HEK293 (cell line): Measurements from ENCODE around the gene SULT1A3.

Experiments
- CTCF ChIA-PET: fragments of 350-600 bp; formaldehyde crosslinking; extraction: SDS; loops from one replicate; lab custom pipeline; 2021; ENCODE audit warnings: antibody characterized with exemption; lab: Yijun Ruan, JAX
- POLR2A ChIA-PET: fragments of 300-600 bp; formaldehyde crosslinking; extraction: SDS; loops from one replicate; lab custom pipeline; 2020; ENCODE audit warnings: antibody characterized with exemption, inconsistent platforms; lab: Yijun Ruan, JAX
- H3K27ac ChIP-seq: fragments of 200-500 bp; sonication (Bioruptor generic); 2 replicates; pipeline ENCODE4 v1.5.1; 2014; ENCODE audit warnings: low read depth, low read length, control low read depth, inconsistent platforms; ENCODE audit errors: extremely low read depth
- H3K36me3 ChIP-seq, 2 experiments: fragments of 200-500 bp in 1 of 2; sonication (Bioruptor generic) in 1 of 2; 1 replicate in 1 of 2; 2 replicates in 1 of 2; pipeline ENCODE4 v1.5.1; 2014 to 2017; ENCODE audit warnings: inconsistent platforms in 2 of 2, low read length in 2 of 2; ENCODE audit not compliant: control insufficient read depth in 2 of 2, insufficient read depth in 1 of 2
- H3K4me1 ChIP-seq: fragments of 200-500 bp; sonication (Bioruptor generic); 2 replicates; pipeline ENCODE4 v1.5.1; 2014; ENCODE audit warnings: mild to moderate bottlenecking, low read length, inconsistent platforms; ENCODE audit not compliant: control insufficient read depth, insufficient read depth
- H3K4me3 ChIP-seq: 2 replicates; pipeline ENCODE4 v1.5.1; 2011; ENCODE audit warnings: low read depth, mild to moderate bottlenecking, control low read depth, low read length, moderate library complexity
- H3K9me3 ChIP-seq: fragments of 200-500 bp; sonication (Bioruptor generic); 2 replicates; pipeline ENCODE4 v1.5.1; 2014; ENCODE audit warnings: low read depth, low read length, inconsistent platforms; ENCODE audit not compliant: control insufficient read depth, insufficient read depth
- ATF2 ChIP-seq: fragments of 450-650 bp; formaldehyde crosslinking; IDR thresholded peaks from 2 replicates; pipeline ENCODE4 v1.5.1; 2016; ENCODE audit warnings: missing biosample characterization, missing genetic modification characterization, low read depth
- BCL11A ChIP-seq: fragments of 450-650 bp; formaldehyde crosslinking; IDR thresholded peaks from 2 replicates; pipeline ENCODE4 v1.5.1; 2016; ENCODE audit warnings: low read depth, missing biosample characterization, missing genetic modification characterization
- BCL11B ChIP-seq: fragments of 450-650 bp; formaldehyde crosslinking; IDR thresholded peaks from 2 replicates; pipeline ENCODE4 v1.5.1; 2016; ENCODE audit warnings: low read depth, missing biosample characterization, missing genetic modification characterization
- KLF9 ChIP-seq: fragments of 450-650 bp; formaldehyde crosslinking; IDR thresholded peaks from 2 replicates; pipeline ENCODE4 v1.5.1; 2016; ENCODE audit warnings: missing biosample characterization, missing genetic modification characterization, low read depth
- PRDM1 ChIP-seq: fragments of 450-650 bp; formaldehyde crosslinking; IDR thresholded peaks from 2 replicates; pipeline ENCODE4; 2016; ENCODE audit warnings: missing biosample characterization, missing genetic modification characterization
- SALL2 ChIP-seq: fragments of 450-650 bp; formaldehyde crosslinking; IDR thresholded peaks from 2 replicates; pipeline ENCODE4 v1.5.0; 2017; ENCODE audit warnings: missing biosample characterization, mild to moderate bottlenecking, missing genetic modification characterization, borderline replicate concordance
- SCRT1 ChIP-seq: fragments of 450-650 bp; formaldehyde crosslinking; IDR thresholded peaks from 2 replicates; pipeline ENCODE4 v1.5.1; 2016; ENCODE audit warnings: missing biosample characterization, missing genetic modification characterization, borderline replicate concordance
- ZFP69B ChIP-seq: fragments of 450-650 bp; formaldehyde crosslinking; IDR thresholded peaks from 2 replicates; pipeline ENCODE4 v1.5.1; 2016; ENCODE audit warnings: missing biosample characterization, missing genetic modification characterization
- ZNF169 ChIP-seq: fragments of 450-650 bp; formaldehyde crosslinking; IDR thresholded peaks from 2 replicates; pipeline ENCODE4 v1.5.1; 2016; ENCODE audit warnings: missing biosample characterization, missing genetic modification characterization
- ZNF19 ChIP-seq: fragments of 450-650 bp; formaldehyde crosslinking; IDR thresholded peaks from 2 replicates; pipeline ENCODE4; 2016; ENCODE audit warnings: missing biosample characterization, missing genetic modification characterization, low read depth
- ZNF26 ChIP-seq: fragments of 450-650 bp; formaldehyde crosslinking; IDR thresholded peaks from 2 replicates; pipeline ENCODE4 v1.5.1; 2016; ENCODE audit warnings: missing biosample characterization, missing genetic modification characterization
- ZNF292 ChIP-seq: fragments of 450-650 bp; formaldehyde crosslinking; IDR thresholded peaks from 2 replicates; pipeline ENCODE4 v1.5.1; 2016; ENCODE audit warnings: low read depth, missing biosample characterization, missing genetic modification characterization, borderline replicate concordance
- ZNF366 ChIP-seq: fragments of 450-650 bp; formaldehyde crosslinking; conservative IDR thresholded peaks from 2 replicates; pipeline ENCODE4 v1.5.1; 2016; ENCODE audit warnings: missing biosample characterization, missing genetic modification characterization
- ZNF48 ChIP-seq: fragments of 450-650 bp; formaldehyde crosslinking; IDR thresholded peaks from 2 replicates; pipeline ENCODE4 v1.5.1; 2016; ENCODE audit warnings: missing biosample characterization, missing genetic modification characterization
- ZNF548 ChIP-seq: fragments of 450-650 bp; formaldehyde crosslinking; IDR thresholded peaks from 2 replicates; pipeline ENCODE4 v1.5.1; 2016; ENCODE audit warnings: missing biosample characterization, missing genetic modification characterization
- ZNF549 ChIP-seq: fragments of 450-650 bp; IDR thresholded peaks from 2 replicates; pipeline ENCODE4 v1.5.1; 2018; ENCODE audit warnings: missing biosample characterization, missing genetic modification characterization, mild to moderate bottlenecking, inconsistent platforms, moderate library complexity
- ZNF623 ChIP-seq: fragments of 450-650 bp; formaldehyde crosslinking; IDR thresholded peaks from 2 replicates; pipeline ENCODE4 v1.5.1; 2016; ENCODE audit warnings: missing biosample characterization, missing genetic modification characterization
- ZNF701 ChIP-seq: fragments of 450-650 bp; formaldehyde crosslinking; IDR thresholded peaks from 2 replicates; pipeline ENCODE4 v1.5.1; 2016; ENCODE audit warnings: missing biosample characterization, missing genetic modification characterization
- ZNF768 ChIP-seq: fragments of 450-650 bp; formaldehyde crosslinking; IDR thresholded peaks from 2 replicates; pipeline ENCODE4 v1.5.1; 2018; ENCODE audit warnings: missing biosample characterization, mild to moderate bottlenecking, missing genetic modification characterization
- ZNF777 ChIP-seq: fragments of 450-650 bp; formaldehyde crosslinking; IDR thresholded peaks from 2 replicates; pipeline ENCODE4 v1.5.1; 2017; ENCODE audit warnings: missing biosample characterization, missing genetic modification characterization, borderline replicate concordance
- ZSCAN16 ChIP-seq: fragments of 450-650 bp; formaldehyde crosslinking; IDR thresholded peaks from 2 replicates; pipeline ENCODE4 v1.5.1; 2016; ENCODE audit warnings: missing biosample characterization, missing genetic modification characterization
- TF ChIP-seq, protein P1 (sequence below): fragments of 450-650 bp; formaldehyde crosslinking; IDR thresholded peaks from 2 replicates; pipeline ENCODE4 v1.5.1; 2016; ENCODE audit warnings: missing biosample characterization, missing genetic modification characterization
- TF ChIP-seq, protein P2 (sequence below): fragments of 450-650 bp; formaldehyde crosslinking; IDR thresholded peaks from 2 replicates; pipeline ENCODE4 v1.5.1; 2016; ENCODE audit warnings: missing biosample characterization, missing genetic modification characterization
- TF ChIP-seq, protein P3 (sequence below): fragments of 450-650 bp; formaldehyde crosslinking; IDR thresholded peaks from 2 replicates; pipeline ENCODE4 v1.5.1; 2016; ENCODE audit warnings: missing biosample characterization, missing genetic modification characterization

The SULT1A3 gene

GRCh38 chr16:30157214-30157613 lies 41.8 kb upstream of the SULT1A3 start (continued):
- no peak for TF ChIP-seq BCL11A
- no peak for TF ChIP-seq ZNF549 (tag by site-specific recombination)
- TF ChIP-seq ZNF169 (tag by site-specific recombination) = no peak
- no peak for TF ChIP-seq ZNF48 (tag by site-specific recombination)
- no peak for TF ChIP-seq SALL2 (tag by site-specific recombination)
- TF ChIP-seq ZFP69B = no peak

- CTCF ChIA-PET = interaction anchor here (0.7 to 1.3 kb wide), 3 partner anchors 15 to 247 kb away, joined by 3 to 8 read pairs (median 3); partner anchors contain the start of gene GDPD3
- Histone ChIP-seq H3K9me3 (no peaks in the 10 kb centered on the region), H3K27ac (no peak overlapping the region), H3K36me3 (no peaks in the 10 kb centered on the region), H3K4me1 (no peaks in the 10 kb centered on the region), H3K4me3 (no peak overlapping the region)
- POLR2A ChIA-PET = no interaction called here
- TF ChIP-seq ZNF366 (no peak), ZNF701 (tag by site-specific recombination) (no peak), ZNF548 (tag by site-specific recombination) (no peak), ZNF777 (tag by site-specific recombination) (no peak), ZNF26 (tag by site-specific recombination) (no peak), ZSCAN16 (tag by site-specific recombination) (no peak), KLF9 (tag by site-specific recombination) (no peak), SCRT1 (tag by site-specific recombination) (no peak), ZNF623 (no peak), ATF2 (no peak), BCL11B (tag by site-specific recombination) (no peak), PRDM1 (tag by site-specific recombination) (no peak), ZNF768 (no peak), ZNF292 (tag by site-specific recombination) (no peak), ZNF19 (tag by site-specific recombination) (no peak)
- TF ChIP-seq, protein P1, sequence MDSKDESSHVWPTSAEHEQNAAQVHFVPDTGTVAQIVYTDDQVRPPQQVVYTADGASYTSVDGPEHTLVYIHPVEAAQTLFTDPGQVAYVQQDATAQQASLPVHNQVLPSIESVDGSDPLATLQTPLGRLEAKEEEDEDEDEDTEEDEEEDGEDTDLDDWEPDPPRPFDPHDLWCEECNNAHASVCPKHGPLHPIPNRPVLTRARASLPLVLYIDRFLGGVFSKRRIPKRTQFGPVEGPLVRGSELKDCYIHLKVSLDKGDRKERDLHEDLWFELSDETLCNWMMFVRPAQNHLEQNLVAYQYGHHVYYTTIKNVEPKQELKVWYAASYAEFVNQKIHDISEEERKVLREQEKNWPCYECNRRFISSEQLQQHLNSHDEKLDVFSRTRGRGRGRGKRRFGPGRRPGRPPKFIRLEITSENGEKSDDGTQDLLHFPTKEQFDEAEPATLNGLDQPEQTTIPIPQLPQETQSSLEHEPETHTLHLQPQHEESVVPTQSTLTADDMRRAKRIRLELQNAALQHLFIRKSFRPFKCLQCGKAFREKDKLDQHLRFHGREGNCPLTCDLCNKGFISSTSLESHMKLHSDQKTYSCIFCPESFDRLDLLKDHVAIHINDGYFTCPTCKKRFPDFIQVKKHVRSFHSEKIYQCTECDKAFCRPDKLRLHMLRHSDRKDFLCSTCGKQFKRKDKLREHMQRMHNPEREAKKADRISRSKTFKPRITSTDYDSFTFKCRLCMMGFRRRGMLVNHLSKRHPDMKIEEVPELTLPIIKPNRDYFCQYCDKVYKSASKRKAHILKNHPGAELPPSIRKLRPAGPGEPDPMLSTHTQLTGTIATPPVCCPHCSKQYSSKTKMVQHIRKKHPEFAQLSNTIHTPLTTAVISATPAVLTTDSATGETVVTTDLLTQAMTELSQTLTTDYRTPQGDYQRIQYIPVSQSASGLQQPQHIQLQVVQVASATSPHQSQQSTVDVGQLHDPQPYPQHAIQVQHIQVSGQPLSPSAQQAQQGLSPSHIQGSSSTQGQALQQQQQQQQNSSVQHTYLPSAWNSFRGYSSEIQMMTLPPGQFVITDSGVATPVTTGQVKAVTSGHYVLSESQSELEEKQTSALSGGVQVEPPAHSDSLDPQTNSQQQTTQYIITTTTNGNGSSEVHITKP (tag by site-specific recombination) = no peak
- TF ChIP-seq, protein P2, sequence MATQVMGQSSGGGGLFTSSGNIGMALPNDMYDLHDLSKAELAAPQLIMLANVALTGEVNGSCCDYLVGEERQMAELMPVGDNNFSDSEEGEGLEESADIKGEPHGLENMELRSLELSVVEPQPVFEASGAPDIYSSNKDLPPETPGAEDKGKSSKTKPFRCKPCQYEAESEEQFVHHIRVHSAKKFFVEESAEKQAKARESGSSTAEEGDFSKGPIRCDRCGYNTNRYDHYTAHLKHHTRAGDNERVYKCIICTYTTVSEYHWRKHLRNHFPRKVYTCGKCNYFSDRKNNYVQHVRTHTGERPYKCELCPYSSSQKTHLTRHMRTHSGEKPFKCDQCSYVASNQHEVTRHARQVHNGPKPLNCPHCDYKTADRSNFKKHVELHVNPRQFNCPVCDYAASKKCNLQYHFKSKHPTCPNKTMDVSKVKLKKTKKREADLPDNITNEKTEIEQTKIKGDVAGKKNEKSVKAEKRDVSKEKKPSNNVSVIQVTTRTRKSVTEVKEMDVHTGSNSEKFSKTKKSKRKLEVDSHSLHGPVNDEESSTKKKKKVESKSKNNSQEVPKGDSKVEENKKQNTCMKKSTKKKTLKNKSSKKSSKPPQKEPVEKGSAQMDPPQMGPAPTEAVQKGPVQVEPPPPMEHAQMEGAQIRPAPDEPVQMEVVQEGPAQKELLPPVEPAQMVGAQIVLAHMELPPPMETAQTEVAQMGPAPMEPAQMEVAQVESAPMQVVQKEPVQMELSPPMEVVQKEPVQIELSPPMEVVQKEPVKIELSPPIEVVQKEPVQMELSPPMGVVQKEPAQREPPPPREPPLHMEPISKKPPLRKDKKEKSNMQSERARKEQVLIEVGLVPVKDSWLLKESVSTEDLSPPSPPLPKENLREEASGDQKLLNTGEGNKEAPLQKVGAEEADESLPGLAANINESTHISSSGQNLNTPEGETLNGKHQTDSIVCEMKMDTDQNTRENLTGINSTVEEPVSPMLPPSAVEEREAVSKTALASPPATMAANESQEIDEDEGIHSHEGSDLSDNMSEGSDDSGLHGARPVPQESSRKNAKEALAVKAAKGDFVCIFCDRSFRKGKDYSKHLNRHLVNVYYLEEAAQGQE (tag by site-specific recombination) = no peak
- TF ChIP-seq, protein P3, sequence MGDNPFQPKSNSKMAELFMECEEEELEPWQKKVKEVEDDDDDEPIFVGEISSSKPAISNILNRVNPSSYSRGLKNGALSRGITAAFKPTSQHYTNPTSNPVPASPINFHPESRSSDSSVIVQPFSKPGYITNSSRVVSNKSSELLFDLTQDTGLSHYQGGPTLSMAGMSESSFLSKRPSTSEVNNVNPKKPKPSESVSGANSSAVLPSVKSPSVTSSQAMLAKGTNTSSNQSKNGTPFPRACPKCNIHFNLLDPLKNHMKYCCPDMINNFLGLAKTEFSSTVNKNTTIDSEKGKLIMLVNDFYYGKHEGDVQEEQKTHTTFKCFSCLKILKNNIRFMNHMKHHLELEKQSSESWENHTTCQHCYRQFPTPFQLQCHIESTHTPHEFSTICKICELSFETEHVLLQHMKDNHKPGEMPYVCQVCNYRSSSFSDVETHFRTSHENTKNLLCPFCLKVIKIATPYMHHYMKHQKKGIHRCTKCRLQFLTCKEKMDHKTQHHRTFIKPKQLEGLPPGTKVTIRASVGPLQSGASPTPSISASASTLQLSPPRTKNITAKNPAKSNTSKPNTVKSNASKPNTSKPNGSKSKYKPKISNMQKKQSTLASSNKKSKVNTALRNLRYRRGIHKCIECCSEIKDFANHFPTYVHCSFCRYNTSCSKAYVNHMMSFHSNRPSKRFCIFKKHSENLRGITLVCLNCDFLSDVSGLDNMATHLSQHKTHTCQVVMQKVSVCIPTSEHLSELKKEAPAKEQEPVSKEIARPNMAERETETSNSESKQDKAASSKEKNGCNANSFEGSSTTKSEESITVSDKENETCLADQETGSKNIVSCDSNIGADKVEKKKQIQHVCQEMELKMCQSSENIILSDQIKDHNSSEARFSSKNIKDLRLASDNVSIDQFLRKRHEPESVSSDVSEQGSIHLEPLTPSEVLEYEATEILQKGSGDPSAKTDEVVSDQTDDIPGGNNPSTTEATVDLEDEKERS (tag by site-specific recombination) = no peak
Observed at GRCh38 chr16:30163538-30163937, 35.5 kb upstream of the SULT1A3 start.
